Erythroblast (primary cell): ENCODE data around the gene ERAS.

Source experiments
- DNase-seq, 2 experiments: peaks; one replicate each; lab custom pipeline; 2025; lab: John Stamatoyannopoulos, UW
- GATA1 ChIP-seq: IDR thresholded peaks from 2 replicates; pipeline ENCODE4 v1.6.1; 2011; ENCODE audit warnings: low read depth, mild to moderate bottlenecking, control low read depth, low read length, moderate library complexity
- POLR2A ChIP-seq: IDR thresholded peaks from 2 replicates; pipeline ENCODE4 v1.6.1; 2011; ENCODE audit warnings: mild to moderate bottlenecking, low read length

Gene ERAS

GRCh38 chrX:48789366-48790220, 36.7 kb upstream of the ERAS start:
- DNase-seq: peak; percentile 61 to 71
- TF ChIP-seq POLR2A (peak; percentile 48), GATA1 (no peak)

- no peak for DNase-seq
- TF ChIP-seq POLR2A: no peak
- no peak for TF ChIP-seq GATA1
Measured at GRCh38 chrX:48790477-48790876, 35.8 kb upstream of the ERAS start.

GRCh38 chrX:48791063-48791820, 35.1 kb upstream of the ERAS start:
- no peak for TF ChIP-seq GATA1
- no peak for TF ChIP-seq POLR2A
- DNase-seq: no peak

- no peak for DNase-seq
- no peak for TF ChIP-seq POLR2A
- no peak for TF ChIP-seq GATA1
Measured at GRCh38 chrX:48792219-48792618, 34.1 kb upstream of the ERAS start.

- DNase-seq: no peak
- TF ChIP-seq POLR2A: no peak
- no peak for TF ChIP-seq GATA1
Measured at GRCh38 chrX:48793935-48794334, 32.4 kb upstream of the ERAS start.

GRCh38 chrX:48794340-48794910, 31.9 kb upstream of the ERAS start:
- TF ChIP-seq POLR2A (peak; percentile 46), GATA1 (no peak)
- DNase-seq: peak; percentile 78 to 92

GRCh38 chrX:48794911-48795515, 31.3 kb upstream of the ERAS start:
- DNase-seq: peak; percentile 56 to 66
- peak; percentile 15 for TF ChIP-seq POLR2A
- no peak for TF ChIP-seq GATA1

GRCh38 chrX:48798318-48798717, 28.0 kb upstream of the ERAS start:
- TF ChIP-seq GATA1 (no peak), POLR2A (no peak)
- DNase-seq: no peak

- TF ChIP-seq GATA1 (no peak), POLR2A (peak; percentile 51)
- peak; percentile 88 to 95 for DNase-seq
Measured at GRCh38 chrX:48800574-48801279, 25.6 kb upstream of the ERAS start.

- peak; percentile 99 for DNase-seq
- TF ChIP-seq POLR2A: peak; percentile 35
- TF ChIP-seq GATA1: no peak
Measured at GRCh38 chrX:48801280-48802088, 24.8 kb upstream of the ERAS start, which contains the start of gene HDAC6. TSS of gene HDAC6 (plus strand) at chrX:48802067. CDS start at chrX:48802693, 626 bp downstream.

- TF ChIP-seq GATA1 (no peak), POLR2A (peak; percentile 67)
- peak; percentile 89 to 90 for DNase-seq
Measured at GRCh38 chrX:48802089-48802904, 24.0 kb upstream of the ERAS start.

GRCh38 chrX:48802905-48803200, 23.5 kb upstream of the ERAS start:
- DNase-seq: no peak
- no peak for TF ChIP-seq GATA1
- TF ChIP-seq POLR2A: no peak
